Measurements from ENCODE around the gene RFPL4A.

- TF ChIP-seq CTCF (IDR thresholded peaks at IDR 0.05) (no peak), POLR2AphosphoS5 (IDR thresholded peaks at IDR 0.05) (no peak)
Observed at GRCh38 chr19:55753401-55753800, 5.5 kb upstream of the RFPL4A start.

All from suprapubic skin (tissue), 3 donors.